ENCODE data around the gene RALGDS.
"Not testable (repeated sequence)": the region's sequence is repeated elsewhere in the genome, so short reads cannot be mapped to it uniquely, and the experiment has no call there.

RALGDS gene

GRCh38 chr9:133071484-133072150 lies 49.4 kb downstream of the RALGDS start:
- Histone ChIP-seq H3K4me3 (ENCODE audit: low read depth, low read length) (no peak overlapping the region), H3K36me3 (replicated peaks) (no peaks in the 10 kb centered on the region), H3K27ac (no peak overlapping the region), H3K27me3 (replicated peaks) (no peaks in the 10 kb centered on the region)
- no peak for TF ChIP-seq CTCF (IDR thresholded peaks at IDR 0.05; ENCODE audit: low read depth, low read length, missing control alignments)
- in situ Hi-C loops (cut with HindIII; ENCODE audit: low pct_ligation_motif_present, low sequenced_read_pairs), result no loop called here
- DNase-seq, result no peak

GRCh38 chr9:133070985-133071384 lies 50.1 kb downstream of the RALGDS start:
- in situ Hi-C loops (cut with HindIII; ENCODE audit: low pct_ligation_motif_present, low sequenced_read_pairs); H3K27ac ChIP-seq; DNase-seq; H3K4me3 ChIP-seq (ENCODE audit: low read depth, low read length); H3K36me3 ChIP-seq (replicated peaks); H3K27me3 ChIP-seq (replicated peaks): not testable (repeated sequence)

- H3K36me3 ChIP-seq (replicated peaks); in situ Hi-C loops (cut with HindIII; ENCODE audit: low pct_ligation_motif_present, low sequenced_read_pairs); H3K27me3 ChIP-seq (replicated peaks); H3K27ac ChIP-seq; H3K4me3 ChIP-seq (ENCODE audit: low read depth, low read length); DNase-seq: not testable (repeated sequence)
Measured at GRCh38 chr9:133070500-133070961, 50.5 kb downstream of the RALGDS start.

- H3K36me3 ChIP-seq (replicated peaks); H3K27me3 ChIP-seq (replicated peaks); in situ Hi-C loops (cut with HindIII; ENCODE audit: low pct_ligation_motif_present, low sequenced_read_pairs); H3K27ac ChIP-seq; H3K4me3 ChIP-seq (ENCODE audit: low read depth, low read length); DNase-seq: not testable (repeated sequence)
Measured at GRCh38 chr9:133068431-133068830, 52.6 kb downstream of the RALGDS start.

GRCh38 chr9:133067813-133068212 lies 53.2 kb downstream of the RALGDS start:
- no peaks in the 10 kb centered on the region for H3K36me3 ChIP-seq (replicated peaks)
- in situ Hi-C loops (cut with HindIII; ENCODE audit: low pct_ligation_motif_present, low sequenced_read_pairs), result no loop called here
- H3K27ac ChIP-seq, result no peak overlapping the region
- no peak for DNase-seq
- H3K27me3 ChIP-seq (replicated peaks), result no peaks in the 10 kb centered on the region
- H3K4me3 ChIP-seq (ENCODE audit: low read depth, low read length), result no peak overlapping the region
- TF ChIP-seq CTCF (IDR thresholded peaks at IDR 0.05; ENCODE audit: low read depth, low read length, missing control alignments), result no peak

GRCh38 chr9:133067006-133067405 lies 54.0 kb downstream of the RALGDS start:
- in situ Hi-C loops (cut with HindIII; ENCODE audit: low pct_ligation_motif_present, low sequenced_read_pairs), result no loop called here

More at GRCh38 chr9:133067006-133067405, 54.0 kb downstream of the RALGDS start:
- no peak for DNase-seq
- Histone ChIP-seq H3K27me3 (replicated peaks) (no peaks in the 10 kb centered on the region), H3K4me3 (ENCODE audit: low read depth, low read length) (no peak overlapping the region), H3K36me3 (replicated peaks) (no peaks in the 10 kb centered on the region), H3K27ac (no peak overlapping the region)
- no peak for TF ChIP-seq CTCF (IDR thresholded peaks at IDR 0.05; ENCODE audit: low read depth, low read length, missing control alignments)
